Measurements from ENCODE around the gene STK11IP. TPM values are rescaled to one million over a fixed set of nuclear protein-coding genes. Genes with fewer than 3 reads are reported as not detected.

Gene STK11IP
- total RNA-seq, 8 experiments from 2014 or later = 7.2 to 28.2 (median 15.4) TPM

- no peak for ATAC-seq (replicated peaks in 6 of 8)
These were observed 22.9 kb downstream of the STK11IP start for GRCh38 chr2:219620546-219620945.

DNA sequence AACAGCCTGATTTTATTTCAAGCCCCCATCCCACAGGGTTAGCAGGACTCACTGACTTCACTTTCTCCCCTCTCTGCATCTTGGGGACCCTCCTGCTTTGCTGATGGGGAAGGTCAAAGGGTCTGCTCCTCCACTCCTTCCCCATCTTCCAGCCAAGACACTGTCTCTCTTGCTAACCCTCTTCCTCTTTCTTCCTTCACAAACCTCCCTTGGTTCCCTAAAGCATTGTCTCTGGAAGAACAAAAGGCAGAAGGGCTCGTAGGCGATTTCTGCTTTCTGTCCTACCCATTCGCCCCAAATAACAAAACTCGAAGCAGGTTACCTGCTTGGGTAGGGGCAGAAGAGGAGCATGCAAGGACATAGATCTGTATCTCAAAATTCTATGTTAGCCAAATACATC, 24.3 kb downstream of the STK11IP start:
- in situ Hi-C loops (cut with MboI; ENCODE audit: low pct_unique_long_range_greater_than_20kb in 2 of 9, low sequenced_read_pairs in 9 of 9, unreplicated experiment in 9 of 9) = no loop called here
- no peak overlapping the region for H3K27ac ChIP-seq
- no peak for ATAC-seq (replicated peaks in 6 of 8)
- peaks cover 4 to 8% of the 10 kb centered on the region in 2 donors for H3K4me1 ChIP-seq (replicated peaks in 1 of 2)
- no peak overlapping the region for H3K4me3 ChIP-seq
- WGBS, 10 experiments = 0 to 63% (median 50%) methylated on average over 1 to 4 of the region's 4 CpGs; no CpG with 5 or more reads in 3 of the 10 experiments

More at GRCh38 chr2:219620546-219620945, 22.9 kb downstream of the STK11IP start:
- Histone ChIP-seq H3K4me1 (replicated peaks in 1 of 2) (peaks cover 4 to 8% of the 10 kb centered on the region in 2 donors), H3K27ac (no peak overlapping the region), H3K4me3 (no peak overlapping the region)
- in situ Hi-C loops (cut with MboI; ENCODE audit: low pct_unique_long_range_greater_than_20kb in 2 of 9, low sequenced_read_pairs in 9 of 9, unreplicated experiment in 9 of 9) = no loop called here
- 11 to 92% (median 80%) methylated on average over 1 to 6 of the region's 6 CpGs; no CpG with 5 or more reads in 2 of the 10 experiments for WGBS, 10 experiments

- Histone ChIP-seq H3K27ac (no peak overlapping the region), H3K4me1 (replicated peaks in 1 of 2) (peaks cover 6 to 10% of the 10 kb centered on the region in 2 donors), H3K4me3 (no peak overlapping the region)
- WGBS, 10 experiments = 83 to 100% (median 93%) methylated on average over 2 of the region's 2 CpGs; no CpG with 5 or more reads in 4 of the 10 experiments
- ATAC-seq (replicated peaks in 6 of 8) = no peak
- in situ Hi-C loops (cut with MboI; ENCODE audit: low pct_unique_long_range_greater_than_20kb in 2 of 9, low sequenced_read_pairs in 9 of 9, unreplicated experiment in 9 of 9) = no loop called here
These were observed 24.8 kb downstream of the STK11IP start for GRCh38 chr2:219622472-219622871.

DNA sequence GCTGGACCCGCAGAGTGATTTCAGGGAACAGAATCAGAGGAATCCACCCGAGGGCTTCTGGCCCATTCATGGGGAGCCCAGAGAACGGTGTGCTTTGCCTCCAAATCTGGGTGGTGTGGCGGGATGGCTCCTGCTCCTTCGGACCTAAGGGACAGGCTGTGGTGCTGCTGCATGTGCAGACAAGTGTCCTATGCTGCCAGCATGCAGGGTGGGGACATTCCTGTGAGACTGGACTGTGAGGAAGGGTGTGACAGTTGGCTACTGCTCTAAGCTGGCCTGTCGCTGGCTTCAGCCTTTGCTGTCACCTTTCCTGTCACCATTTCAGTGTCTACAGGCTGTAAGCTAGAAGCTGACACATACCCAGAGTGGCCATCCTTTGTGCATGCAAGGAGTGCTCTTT, 26.9 kb downstream of the STK11IP start:
- H3K27ac ChIP-seq = no peak overlapping the region
- in situ Hi-C loops (cut with MboI; ENCODE audit: low pct_unique_long_range_greater_than_20kb in 2 of 9, low sequenced_read_pairs in 9 of 9, unreplicated experiment in 9 of 9) = no loop called here
- ATAC-seq (replicated peaks in 6 of 8) = no peak
- 60 to 100% (median 76%) methylated on average over 1 to 6 of the region's 6 CpGs; no CpG with 5 or more reads in 3 of the 10 experiments for WGBS, 10 experiments
- H3K4me3 ChIP-seq = no peak overlapping the region
- H3K4me1 ChIP-seq (replicated peaks in 1 of 2) = peaks cover 9% of the 10 kb centered on the region in 2 donors

GRCh38 chr2:219625179-219625578, 27.5 kb downstream of the STK11IP start:
- H3K27ac ChIP-seq = no peak overlapping the region
- H3K4me1 ChIP-seq (replicated peaks in 1 of 2) = peaks cover 9% of the 10 kb centered on the region in 2 donors
- no peak for ATAC-seq (replicated peaks in 6 of 8)
- WGBS, 10 experiments = 66 to 100% (median 78%) methylated on average over 1 to 4 of the region's 5 CpGs; no CpG with 5 or more reads in 4 of the 10 experiments
- in situ Hi-C loops (cut with MboI; ENCODE audit: low pct_unique_long_range_greater_than_20kb in 2 of 9, low sequenced_read_pairs in 9 of 9, unreplicated experiment in 9 of 9) = no loop called here
- no peak overlapping the region for H3K4me3 ChIP-seq

- Histone ChIP-seq H3K4me3 (no peak overlapping the region), H3K27ac (no peak overlapping the region), H3K4me1 (replicated peaks in 1 of 2) (peaks cover 9% of the 10 kb centered on the region in 2 donors)
- peak in 4 of 8 experiments; percentile 25 to 50 (median 35) for ATAC-seq (replicated peaks in 6 of 8)
- in situ Hi-C loops (cut with MboI; ENCODE audit: low pct_unique_long_range_greater_than_20kb in 2 of 9, low sequenced_read_pairs in 9 of 9, unreplicated experiment in 9 of 9) = no loop called here
- 40 to 100% (median 89%) methylated on average over 1 to 6 of the region's 8 CpGs; no CpG with 5 or more reads in 5 of the 10 experiments for WGBS, 10 experiments
These were observed 28.9 kb downstream of the STK11IP start for GRCh38 chr2:219626540-219626939.

DNA sequence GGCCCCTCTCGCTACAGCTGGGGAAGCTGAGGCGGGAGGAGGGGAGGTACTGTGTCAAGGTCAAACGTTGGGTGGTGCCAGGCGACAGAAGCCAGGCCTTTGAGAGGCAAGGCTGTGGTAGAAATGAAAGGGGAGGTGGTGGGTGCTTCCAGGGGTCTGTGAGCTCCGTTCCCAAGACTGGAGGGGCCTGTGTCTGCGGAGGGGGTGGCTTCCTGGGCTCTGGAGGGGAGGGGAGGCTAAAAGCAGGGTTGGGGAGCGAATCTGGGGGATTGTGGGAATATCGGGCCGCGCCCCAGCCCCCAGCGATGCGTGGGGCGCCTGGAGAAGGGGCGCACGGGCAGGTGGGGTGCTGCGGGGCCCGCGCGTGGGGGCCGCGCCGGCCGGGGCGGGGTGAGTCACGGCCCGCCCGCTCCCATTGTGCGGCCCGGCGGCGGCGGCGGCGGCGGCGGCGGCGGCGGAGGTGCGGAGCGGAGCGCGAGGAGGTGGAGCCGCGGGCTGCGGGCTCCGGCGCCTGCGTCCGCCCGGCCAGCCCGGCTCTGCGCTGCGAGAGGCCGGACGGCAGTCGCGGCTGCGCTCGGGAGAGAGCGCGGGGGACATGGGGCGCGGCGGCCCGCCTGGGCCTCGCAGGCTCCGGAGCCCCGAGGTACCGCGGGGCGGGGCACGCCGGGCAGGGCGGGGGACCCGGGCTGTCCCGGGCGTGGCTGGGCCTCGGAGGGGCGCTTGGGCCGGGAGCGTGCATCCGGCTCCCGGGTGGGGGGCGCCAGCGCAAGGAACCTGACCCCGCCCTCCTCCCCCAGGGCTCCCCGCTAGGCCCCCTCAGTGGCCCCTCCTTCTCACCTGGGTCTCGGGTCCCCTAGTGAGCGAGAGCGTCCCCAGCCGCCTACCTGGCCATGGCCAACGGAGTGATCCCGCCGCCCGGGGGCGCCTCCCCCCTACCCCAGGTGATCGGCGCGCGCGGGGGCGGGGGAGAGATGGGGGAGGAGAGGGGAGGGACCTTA, 29.7 kb downstream of the STK11IP start, which contains the start of gene SLC4A3:
Gene SLC4A3, plus strand, starts transcription at position 528 of the 998 bp plus-strand sequence. Its CDS starts 363 bp downstream, at position 891.
- 60 to 92% methylated on average over 1 to 2 of the region's 103 CpGs; no CpG with 5 or more reads in 8 of the 10 experiments for WGBS, 10 experiments
- H3K4me3 ChIP-seq = peak within 1 kb of the TSS; percentile 38 to 73 (median 49)

GRCh38 chr2:219628235-219628985, 30.8 kb downstream of the STK11IP start:
- in situ Hi-C loops (cut with MboI; ENCODE audit: low pct_unique_long_range_greater_than_20kb in 2 of 9, low sequenced_read_pairs in 9 of 9, unreplicated experiment in 9 of 9) = no loop called here
- ATAC-seq (replicated peaks in 6 of 8) = peak in 1 of 8 experiments; percentile 3
- peaks cover 9% of the 10 kb centered on the region in 2 donors for H3K4me1 ChIP-seq (replicated peaks in 1 of 2)
- no peak overlapping the region for H3K27ac ChIP-seq
- peak overlapping the region; percentile 38 to 73 (median 49) for H3K4me3 ChIP-seq
- WGBS, 10 experiments = 100% methylated on average over 1 of the region's 26 CpGs; no CpG with 5 or more reads in 9 of the 10 experiments

More for the DNA sequence above, 29.7 kb downstream of the STK11IP start, which contains the start of gene SLC4A3:
- in situ Hi-C loops (cut with MboI; ENCODE audit: low pct_unique_long_range_greater_than_20kb in 2 of 9, low sequenced_read_pairs in 9 of 9, unreplicated experiment in 9 of 9) = no loop called here
- ATAC-seq (replicated peaks in 6 of 8) = peak; percentile 79 to 94 (median 84)
- Histone ChIP-seq H3K4me1 (replicated peaks in 1 of 2) (peaks cover 9% of the 10 kb centered on the region in 2 donors), H3K27ac (no peak within 1 kb of the TSS)

DNA sequence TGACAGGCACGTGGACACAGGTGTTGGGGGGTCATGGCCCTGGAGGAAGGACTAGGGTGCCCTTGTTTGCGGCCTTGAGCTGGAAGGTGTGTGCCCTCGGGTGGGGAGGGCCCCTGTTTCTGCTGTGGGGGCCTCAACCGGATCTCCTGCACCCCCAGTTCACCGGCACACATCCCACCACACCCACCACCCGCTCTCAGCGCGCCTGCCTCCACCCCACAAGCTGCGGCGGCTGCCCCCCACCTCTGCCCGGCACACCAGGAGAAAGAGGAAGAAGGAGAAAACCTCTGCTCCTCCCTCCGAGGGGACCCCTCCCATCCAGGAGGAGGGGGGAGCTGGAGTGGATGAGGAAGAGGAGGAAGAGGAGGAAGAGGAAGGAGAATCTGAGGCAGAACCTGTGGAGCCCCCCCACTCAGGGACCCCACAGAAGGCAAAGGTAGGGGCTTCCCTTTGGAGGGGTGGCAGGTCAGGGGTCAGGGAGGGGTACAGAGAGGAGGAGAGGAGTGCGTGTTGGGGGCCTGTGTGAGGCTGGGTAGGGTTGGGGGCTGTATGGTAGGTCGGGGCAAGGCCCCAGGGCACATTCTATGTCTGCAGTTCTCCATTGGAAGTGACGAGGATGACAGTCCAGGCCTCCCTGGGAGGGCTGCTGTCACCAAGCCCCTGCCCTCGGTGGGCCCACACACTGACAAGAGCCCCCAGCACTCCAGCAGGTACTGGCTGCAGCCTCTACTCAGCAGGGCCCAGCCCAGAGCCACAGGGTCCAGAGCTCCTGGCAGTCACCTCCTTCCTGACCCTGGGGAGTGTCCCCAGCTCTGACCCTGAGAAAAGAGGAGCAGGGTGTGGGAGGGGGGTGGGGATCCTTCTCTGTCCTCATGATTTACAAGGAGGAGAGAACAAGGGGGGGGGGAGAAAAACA, 31.6 kb downstream of the STK11IP start:
- in situ Hi-C loops (cut with MboI; ENCODE audit: low pct_unique_long_range_greater_than_20kb in 2 of 9, low sequenced_read_pairs in 9 of 9, unreplicated experiment in 9 of 9) = no loop called here
- peaks cover 9% of the 10 kb centered on the region in 2 donors for H3K4me1 ChIP-seq (replicated peaks in 1 of 2)
- no peak for ATAC-seq (replicated peaks in 6 of 8)
- H3K4me3 ChIP-seq = no peak overlapping the region
- 93% methylated on average over 6 of the region's 16 CpGs; no CpG with 5 or more reads in 9 of the 10 experiments for WGBS, 10 experiments
- H3K27ac ChIP-seq = no peak overlapping the region

- Histone ChIP-seq H3K27ac (no peak overlapping the region), H3K4me3 (no peak overlapping the region), H3K4me1 (replicated peaks in 1 of 2) (peaks cover 9% of the 10 kb centered on the region in 2 donors)
- in situ Hi-C loops (cut with MboI; ENCODE audit: low pct_unique_long_range_greater_than_20kb in 2 of 9, low sequenced_read_pairs in 9 of 9, unreplicated experiment in 9 of 9) = no loop called here
- WGBS, 10 experiments = 30 to 100% (median 100%) methylated on average over 1 to 4 of the region's 20 CpGs; no CpG with 5 or more reads in 5 of the 10 experiments
- no peak for ATAC-seq (replicated peaks in 6 of 8)
These were observed 32.5 kb downstream of the STK11IP start for GRCh38 chr2:219629976-219630695.

GRCh38 chr2:219630770-219631405, 33.2 kb downstream of the STK11IP start:
- no peak for ATAC-seq (replicated peaks in 6 of 8)
- H3K27ac ChIP-seq = no peak overlapping the region
- WGBS, 10 experiments = 80 to 83% methylated on average over 1 of the region's 17 CpGs; no CpG with 5 or more reads in 8 of the 10 experiments
- in situ Hi-C loops (cut with MboI; ENCODE audit: low pct_unique_long_range_greater_than_20kb in 2 of 9, low sequenced_read_pairs in 9 of 9, unreplicated experiment in 9 of 9) = no loop called here
- H3K4me3 ChIP-seq = no peak overlapping the region
- peaks cover 9% of the 10 kb centered on the region in 2 donors for H3K4me1 ChIP-seq (replicated peaks in 1 of 2)
